HEK293 (cell line): ENCODE data around the gene NAPB.

Experiments used
- CTCF ChIA-PET: fragments of 350-600 bp; formaldehyde crosslinking; extraction: SDS; loops from one replicate; lab custom pipeline; 2021; ENCODE audit warnings: antibody characterized with exemption; lab: Yijun Ruan, JAX
- POLR2A ChIA-PET: fragments of 300-600 bp; formaldehyde crosslinking; extraction: SDS; loops from one replicate; lab custom pipeline; 2020; ENCODE audit warnings: antibody characterized with exemption, inconsistent platforms; lab: Yijun Ruan, JAX
- H3K27ac ChIP-seq: fragments of 200-500 bp; sonication (Bioruptor generic); 2 replicates; pipeline ENCODE4 v1.5.1; 2014; ENCODE audit warnings: low read depth, low read length, control low read depth, inconsistent platforms; ENCODE audit errors: extremely low read depth
- H3K36me3 ChIP-seq, 2 experiments: fragments of 200-500 bp in 1 of 2; sonication (Bioruptor generic) in 1 of 2; 1 replicate in 1 of 2; 2 replicates in 1 of 2; pipeline ENCODE4 v1.5.1; 2014 to 2017; ENCODE audit warnings: inconsistent platforms in 2 of 2, low read length in 2 of 2; ENCODE audit not compliant: control insufficient read depth in 2 of 2, insufficient read depth in 1 of 2
- H3K4me1 ChIP-seq: fragments of 200-500 bp; sonication (Bioruptor generic); 2 replicates; pipeline ENCODE4 v1.5.1; 2014; ENCODE audit warnings: mild to moderate bottlenecking, low read length, inconsistent platforms; ENCODE audit not compliant: control insufficient read depth, insufficient read depth
- H3K4me3 ChIP-seq: 2 replicates; pipeline ENCODE4 v1.5.1; 2011; ENCODE audit warnings: low read depth, mild to moderate bottlenecking, control low read depth, low read length, moderate library complexity
- H3K9me3 ChIP-seq: fragments of 200-500 bp; sonication (Bioruptor generic); 2 replicates; pipeline ENCODE4 v1.5.1; 2014; ENCODE audit warnings: low read depth, low read length, inconsistent platforms; ENCODE audit not compliant: control insufficient read depth, insufficient read depth
- ATF2 ChIP-seq: fragments of 450-650 bp; formaldehyde crosslinking; IDR thresholded peaks from 2 replicates; pipeline ENCODE4 v1.5.1; 2016; ENCODE audit warnings: missing biosample characterization, missing genetic modification characterization, low read depth
- BCL11A ChIP-seq: fragments of 450-650 bp; formaldehyde crosslinking; IDR thresholded peaks from 2 replicates; pipeline ENCODE4 v1.5.1; 2016; ENCODE audit warnings: low read depth, missing biosample characterization, missing genetic modification characterization
- BCL11B ChIP-seq: fragments of 450-650 bp; formaldehyde crosslinking; IDR thresholded peaks from 2 replicates; pipeline ENCODE4 v1.5.1; 2016; ENCODE audit warnings: low read depth, missing biosample characterization, missing genetic modification characterization
- HOXD13 ChIP-seq: sonication (generic); formaldehyde crosslinking; IDR thresholded peaks from 2 replicates; pipeline ENCODE4 v1.8.0; 2022; ENCODE audit warnings: missing genetic modification reagents, borderline replicate concordance
- KLF7 ChIP-seq: fragments of 450-650 bp; formaldehyde crosslinking; IDR thresholded peaks from 2 replicates; pipeline ENCODE4 v1.5.1; 2016; ENCODE audit warnings: missing biosample characterization, missing genetic modification characterization, borderline replicate concordance
- OSR2 ChIP-seq: fragments of 450-650 bp; formaldehyde crosslinking; IDR thresholded peaks from 2 replicates; pipeline ENCODE4 v1.5.1; 2016; ENCODE audit warnings: missing biosample characterization, missing genetic modification characterization
- REPIN1 ChIP-seq: fragments of 450-650 bp; formaldehyde crosslinking; IDR thresholded peaks from 2 replicates; pipeline ENCODE4 v1.5.1; 2017; ENCODE audit warnings: missing biosample characterization, missing genetic modification characterization, low read depth
- TSHZ1 ChIP-seq: fragments of 450-650 bp; formaldehyde crosslinking; IDR thresholded peaks from 2 replicates; pipeline ENCODE4 v1.5.1; 2016; ENCODE audit warnings: missing biosample characterization, missing genetic modification characterization, borderline replicate concordance
- ZNF114 ChIP-seq: fragments of 450-650 bp; formaldehyde crosslinking; IDR thresholded peaks from 2 replicates; pipeline ENCODE4 v1.5.0; 2017; ENCODE audit warnings: missing biosample characterization, missing genetic modification characterization
- ZNF211 ChIP-seq: fragments of 450-650 bp; formaldehyde crosslinking; IDR thresholded peaks from 2 replicates; pipeline ENCODE4 v1.5.1; 2016; ENCODE audit warnings: low read depth, missing biosample characterization, missing genetic modification characterization
- ZNF311 ChIP-seq: fragments of 450-650 bp; formaldehyde crosslinking; IDR thresholded peaks from 2 replicates; pipeline ENCODE4 v1.5.1; 2017; ENCODE audit warnings: missing biosample characterization, missing genetic modification characterization, borderline replicate concordance
- ZNF529 ChIP-seq: fragments of 450-650 bp; formaldehyde crosslinking; IDR thresholded peaks from 2 replicates; pipeline ENCODE4 v1.5.1; 2017; ENCODE audit warnings: missing genetic modification characterization, missing biosample characterization; ENCODE audit not compliant: insufficient replicate concordance
- ZNF639 ChIP-seq: fragments of 450-650 bp; formaldehyde crosslinking; IDR thresholded peaks from 2 replicates; pipeline ENCODE4 v1.5.1; 2016; ENCODE audit warnings: missing biosample characterization, missing genetic modification characterization
- ZNF670 ChIP-seq: fragments of 450-650 bp; formaldehyde crosslinking; IDR thresholded peaks from 2 replicates; pipeline ENCODE4 v1.5.1; 2016; ENCODE audit warnings: missing biosample characterization, missing genetic modification characterization, low read depth
- ZNF791 ChIP-seq: fragments of 450-650 bp; formaldehyde crosslinking; IDR thresholded peaks from 2 replicates; pipeline ENCODE4 v1.5.1; 2016; ENCODE audit warnings: missing biosample characterization, missing genetic modification characterization
- ZSCAN4 ChIP-seq: fragments of 450-650 bp; formaldehyde crosslinking; IDR thresholded peaks from 2 replicates; pipeline ENCODE4 v1.5.1; 2017; ENCODE audit warnings: missing biosample characterization, missing genetic modification characterization
- ZXDB ChIP-seq: fragments of 450-650 bp; formaldehyde crosslinking; IDR thresholded peaks from 2 replicates; pipeline ENCODE4 v1.5.1; 2016; ENCODE audit warnings: missing biosample characterization, missing genetic modification characterization

Gene NAPB

GRCh38 chr20:23417861-23418260 is 3.4 kb downstream of the NAPB start:
- CTCF ChIA-PET: interaction anchor here (0.6 to 3.8 kb wide), 3 partner anchors 24 to 185 kb away, joined by 4 to 23 read pairs (median 13); no protein-coding TSS in a partner anchor
- TF ChIP-seq OSR2 (tag by site-specific recombination) (no peak), BCL11B (tag by site-specific recombination) (no peak), KLF7 (tag by site-specific recombination) (no peak), ZNF639 (tag by site-specific recombination) (no peak), TSHZ1 (tag by site-specific recombination) (no peak), BCL11A (tag by site-specific recombination) (no peak), ZNF670 (tag by site-specific recombination) (no peak), ZSCAN4 (tag by site-specific recombination) (no peak), ZNF791 (tag by site-specific recombination) (no peak), REPIN1 (tag by site-specific recombination) (no peak), ATF2 (tag by site-specific recombination) (no peak), ZNF311 (no peak), ZNF211 (tag by site-specific recombination) (no peak), ZXDB (tag by site-specific recombination) (no peak), ZNF529 (tag by site-specific recombination) (no peak), ZNF114 (tag by site-specific recombination) (no peak), HOXD13 (no peak)
- Histone ChIP-seq H3K36me3 (peaks cover 3% of the 10 kb centered on the region in 2 experiments; a peak in 2 of 3 replicates), H3K4me3 (no peak overlapping the region), H3K9me3 (no peaks in the 10 kb centered on the region), H3K4me1 (peaks cover 10% of the 10 kb centered on the region), H3K27ac (no peak overlapping the region)
- POLR2A ChIA-PET: interaction anchor here (1.0 to 1.3 kb wide), 2 partner anchors 60 to 68 kb away, joined by 3 to 6 read pairs; partner anchors contain the start of gene NXT1
